Measurements from ENCODE around the gene FOXN3. TPM values are rescaled to one million over a fixed set of nuclear protein-coding genes. Genes with fewer than 3 reads are reported as not detected.
"Not testable (repeated sequence)": the region's sequence is repeated elsewhere in the genome, so short reads cannot be mapped to it uniquely, and the experiment has no call there.

The FOXN3 gene
- total RNA-seq, 1 donor from 2014 or later = 74.7 TPM

- DNase-seq = no peak
Observed at GRCh38 chr14:89277203-89277602, 139.8 kb downstream of the FOXN3 start.

GRCh38 chr14:89276424-89276975 lies 140.5 kb downstream of the FOXN3 start:
- DNase-seq = no peak

- DNase-seq = peak; percentile 51
Observed at GRCh38 chr14:89270439-89271227, 146.4 kb downstream of the FOXN3 start.

- no peak for DNase-seq
Observed at GRCh38 chr14:89269404-89269803, 147.6 kb downstream of the FOXN3 start.

GRCh38 chr14:89268514-89268913 lies 148.5 kb downstream of the FOXN3 start:
- DNase-seq = no peak

- no peak for DNase-seq
Observed at GRCh38 chr14:89267656-89268055, 149.4 kb downstream of the FOXN3 start.

GRCh38 chr14:89267163-89267562 lies 149.9 kb downstream of the FOXN3 start:
- DNase-seq = no peak

GRCh38 chr14:89266754-89267153 lies 150.3 kb downstream of the FOXN3 start:
- DNase-seq = no peak

- no peak for DNase-seq
Observed at GRCh38 chr14:89265234-89265633, 151.8 kb downstream of the FOXN3 start.

- DNase-seq = no peak
Observed at GRCh38 chr14:89264196-89264800, 152.7 kb downstream of the FOXN3 start.

- DNase-seq = no peak
Observed at GRCh38 chr14:89262041-89262440, 155.0 kb downstream of the FOXN3 start.

- DNase-seq = no peak
Observed at GRCh38 chr14:89260898-89261297, 156.1 kb downstream of the FOXN3 start.

- no peak for DNase-seq
Observed at GRCh38 chr14:89259951-89260609, 157.0 kb downstream of the FOXN3 start.

- DNase-seq = no peak
Observed at GRCh38 chr14:89258728-89259273, 158.2 kb downstream of the FOXN3 start.

GRCh38 chr14:89256951-89257350 lies 160.1 kb downstream of the FOXN3 start:
- no peak for DNase-seq

- peak; percentile 46 for DNase-seq
Observed at GRCh38 chr14:89256283-89256682, 160.8 kb downstream of the FOXN3 start.

GRCh38 chr14:89255852-89256251 lies 161.2 kb downstream of the FOXN3 start:
- no peak for DNase-seq

GRCh38 chr14:89255012-89255411 lies 162.0 kb downstream of the FOXN3 start:
- DNase-seq = no peak

GRCh38 chr14:89254166-89254909 lies 162.7 kb downstream of the FOXN3 start:
- DNase-seq = no peak

- DNase-seq = no peak
Observed at GRCh38 chr14:89252887-89253532, 164.0 kb downstream of the FOXN3 start.

GRCh38 chr14:89251061-89251460 lies 166.0 kb downstream of the FOXN3 start:
- DNase-seq = no peak

- DNase-seq = not testable (repeated sequence)
Observed at GRCh38 chr14:89250655-89250975, 166.4 kb downstream of the FOXN3 start.

Measured in tongue (tissue), 2 donors.